ENCODE data around the gene GNG3.

GRCh38 chr11:62673196-62673525 lies 34.3 kb upstream of the GNG3 start:
- TF ChIP-seq CTCF (IDR thresholded peaks at IDR 0.05; ENCODE audit: insufficient read depth, low read length, poor library complexity, severe bottlenecking) (no peak), EZH2phosphoT487 (conservative IDR thresholded peaks at IDR 0.05; ENCODE audit: low read length) (no peak)

All from SU-DHL-6 (cell line).